Glutamatergic neuron (in vitro differentiated cells): ENCODE data around the gene CSPG4. TPM values are rescaled to one million over a fixed set of nuclear protein-coding genes. Genes with fewer than 3 reads are reported as not detected.

Experiments used
- DNase-seq: peaks from one replicate; pipeline ENCODE4 v3.0.0; 2022
- H3K27ac Mint-ChIP-seq: one replicate; pipeline ENCODE4 v1.8.0; 2020; ENCODE audit warnings: mild to moderate bottlenecking, mixed read lengths, inconsistent platforms; ENCODE audit not compliant: unreplicated experiment
- H3K27me3 Mint-ChIP-seq: one replicate; pipeline ENCODE4 v1.8.0; 2020; ENCODE audit warnings: mild to moderate bottlenecking, moderate library complexity, mixed read lengths, inconsistent platforms; ENCODE audit not compliant: unreplicated experiment
- H3K36me3 Mint-ChIP-seq: one replicate; pipeline ENCODE4 v1.8.0; 2020; ENCODE audit warnings: mild to moderate bottlenecking, mixed read lengths, inconsistent platforms; ENCODE audit not compliant: unreplicated experiment
- H3K4me1 Mint-ChIP-seq: one replicate; pipeline ENCODE4 v1.8.0; 2020; ENCODE audit warnings: mild to moderate bottlenecking, low read depth, mixed read lengths, inconsistent platforms; ENCODE audit not compliant: unreplicated experiment
- H3K4me3 Mint-ChIP-seq: one replicate; pipeline ENCODE4 v1.8.0; 2020; ENCODE audit warnings: mild to moderate bottlenecking, mixed read lengths, inconsistent platforms; ENCODE audit not compliant: unreplicated experiment
- H3K9me3 Mint-ChIP-seq: one replicate; pipeline ENCODE4 v1.8.0; 2020; ENCODE audit warnings: mild to moderate bottlenecking, moderate library complexity, mixed read lengths, inconsistent platforms; ENCODE audit not compliant: unreplicated experiment
- total RNA-seq: library from RNA; stranded (reverse); fragmentation: NEBNext Ultra II Directional; extraction: Animal tissue kit (Norgen Biotek cat#: 25700); gene quantifications from one replicate; pipeline ENCODE4 v1.2.1, GENCODE V29; 2021; ENCODE audit not compliant: unreplicated experiment
- TF ChIP-seq, protein P1 (sequence below): fragments of 200-600 bp; sonication (generic); IDR thresholded peaks from one replicate; pipeline ENCODE4 v1.5.0; 2021; ENCODE audit not compliant: partially characterized antibody, unreplicated experiment

Gene CSPG4
- total RNA-seq, 1 donor from 2014 or later = 1.1 TPM

DNA sequence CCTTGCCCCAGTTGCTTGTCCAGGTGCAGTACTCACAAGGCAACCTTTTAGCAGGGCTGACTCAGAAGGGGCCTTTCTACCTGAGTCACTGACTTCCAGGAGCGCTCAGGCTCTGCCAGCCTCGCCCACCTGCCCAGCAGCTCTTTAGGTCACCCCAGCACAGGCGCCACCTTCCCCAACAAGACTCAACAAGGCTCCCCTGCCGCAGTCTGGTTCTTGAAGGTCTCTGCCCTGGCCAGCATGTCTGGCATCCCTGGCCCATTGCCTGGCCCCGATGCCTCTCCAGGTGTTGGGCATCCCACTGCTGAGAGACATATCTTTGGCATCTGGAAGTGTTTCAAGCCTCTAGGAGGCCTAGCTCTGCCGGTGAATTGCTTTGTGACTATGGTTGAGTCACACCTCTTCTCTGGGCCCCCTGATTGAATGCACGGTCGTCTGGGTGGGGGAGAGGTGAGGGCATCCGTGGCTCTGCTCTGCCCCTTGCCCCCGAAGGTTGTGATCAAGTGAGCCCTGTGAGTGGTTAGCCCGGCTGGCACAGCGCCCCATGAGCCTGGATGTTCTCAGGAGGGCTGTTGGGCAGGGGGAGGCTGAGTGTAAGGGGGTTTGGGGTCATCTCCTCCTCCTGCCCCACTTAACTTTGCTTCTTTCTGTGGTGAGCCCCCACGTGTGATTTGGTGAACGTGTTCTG, 43.3 kb downstream of the CSPG4 start:
- Mint-ChIP-seq H3K4me3 (no peak overlapping the region), H3K4me1 (peaks cover 13% of the 10 kb centered on the region), H3K36me3 (no peaks in the 10 kb centered on the region), H3K9me3 (peaks cover 2% of the 10 kb centered on the region), H3K27me3 (peaks cover 1% of the 10 kb centered on the region), H3K27ac (no peak overlapping the region)
- TF ChIP-seq, protein P1, sequence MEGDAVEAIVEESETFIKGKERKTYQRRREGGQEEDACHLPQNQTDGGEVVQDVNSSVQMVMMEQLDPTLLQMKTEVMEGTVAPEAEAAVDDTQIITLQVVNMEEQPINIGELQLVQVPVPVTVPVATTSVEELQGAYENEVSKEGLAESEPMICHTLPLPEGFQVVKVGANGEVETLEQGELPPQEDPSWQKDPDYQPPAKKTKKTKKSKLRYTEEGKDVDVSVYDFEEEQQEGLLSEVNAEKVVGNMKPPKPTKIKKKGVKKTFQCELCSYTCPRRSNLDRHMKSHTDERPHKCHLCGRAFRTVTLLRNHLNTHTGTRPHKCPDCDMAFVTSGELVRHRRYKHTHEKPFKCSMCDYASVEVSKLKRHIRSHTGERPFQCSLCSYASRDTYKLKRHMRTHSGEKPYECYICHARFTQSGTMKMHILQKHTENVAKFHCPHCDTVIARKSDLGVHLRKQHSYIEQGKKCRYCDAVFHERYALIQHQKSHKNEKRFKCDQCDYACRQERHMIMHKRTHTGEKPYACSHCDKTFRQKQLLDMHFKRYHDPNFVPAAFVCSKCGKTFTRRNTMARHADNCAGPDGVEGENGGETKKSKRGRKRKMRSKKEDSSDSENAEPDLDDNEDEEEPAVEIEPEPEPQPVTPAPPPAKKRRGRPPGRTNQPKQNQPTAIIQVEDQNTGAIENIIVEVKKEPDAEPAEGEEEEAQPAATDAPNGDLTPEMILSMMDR = no peak
- no peak for DNase-seq

DNA sequence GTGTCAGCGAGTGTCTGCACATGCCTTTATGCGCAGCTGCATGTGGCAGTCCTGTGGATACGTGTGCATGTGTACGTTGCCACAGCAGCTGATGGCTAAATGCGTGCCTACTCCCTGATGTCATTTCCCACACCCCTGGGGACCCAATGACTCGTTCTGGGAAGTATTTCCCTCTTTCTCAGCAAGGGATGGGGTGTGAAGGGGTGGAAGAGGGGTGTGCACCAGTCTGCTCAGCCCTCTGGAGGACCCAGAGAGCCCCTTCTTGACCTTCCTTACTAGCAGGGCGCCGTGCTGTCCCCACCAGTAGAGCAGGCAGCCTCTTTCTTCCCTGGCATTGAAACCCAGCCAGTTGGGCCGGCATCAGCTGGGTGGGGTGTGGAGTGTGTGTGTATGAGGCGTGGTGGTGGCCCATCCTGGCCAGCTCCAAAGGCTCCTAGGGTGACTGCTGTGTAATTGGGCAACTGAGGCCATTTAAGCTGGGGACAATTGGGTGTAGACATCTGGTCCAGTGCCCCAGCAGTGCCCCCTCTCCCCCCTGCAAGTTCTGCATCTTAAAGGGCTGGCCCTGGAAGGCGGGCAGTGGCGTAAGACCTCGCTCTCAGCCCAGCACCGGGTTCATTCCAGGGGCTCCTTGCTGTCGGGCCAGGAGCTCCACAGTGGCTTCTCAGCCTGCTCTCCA, 45.7 kb downstream of the CSPG4 start:
- H3K4me3 Mint-ChIP-seq = no peak overlapping the region
- TF ChIP-seq, protein P1 = no peak
- H3K9me3 Mint-ChIP-seq = peaks cover 4% of the 10 kb centered on the region
- H3K27me3 Mint-ChIP-seq = peaks cover 3% of the 10 kb centered on the region
- DNase-seq = peak; percentile 52
- no peak overlapping the region for H3K27ac Mint-ChIP-seq
- peaks cover 20% of the 10 kb centered on the region for H3K4me1 Mint-ChIP-seq
- H3K36me3 Mint-ChIP-seq = no peaks in the 10 kb centered on the region

DNA sequence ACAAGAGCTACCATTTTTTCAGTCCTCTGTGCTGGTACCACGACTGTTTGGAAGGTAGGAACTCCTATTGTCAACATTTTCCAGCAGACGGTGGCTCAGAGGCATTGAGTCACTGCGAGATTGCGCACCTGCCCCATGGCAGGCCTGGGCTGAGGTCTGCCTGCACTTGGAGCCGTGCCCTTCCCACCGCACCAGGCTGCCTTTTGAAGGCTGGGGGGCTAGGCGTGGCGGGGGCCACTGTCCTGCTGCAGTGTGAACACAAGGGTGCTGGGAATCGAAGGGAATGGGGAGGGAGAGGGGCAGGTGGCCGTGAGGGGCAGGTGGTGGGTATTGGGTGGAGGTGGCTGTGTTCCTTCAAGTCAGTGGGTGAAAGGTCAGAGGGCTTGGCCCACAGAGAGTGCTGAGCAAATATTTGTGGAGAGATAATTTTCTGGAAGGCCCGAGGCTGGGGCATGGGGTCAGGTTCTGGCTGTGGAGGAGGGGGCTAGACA, 48.7 kb downstream of the CSPG4 start:
- Mint-ChIP-seq H3K4me3 (no peak overlapping the region), H3K27me3 (peaks cover 3% of the 10 kb centered on the region), H3K36me3 (no peaks in the 10 kb centered on the region), H3K9me3 (peaks cover 11% of the 10 kb centered on the region), H3K27ac (no peak overlapping the region), H3K4me1 (peaks cover 39% of the 10 kb centered on the region)
- DNase-seq = no peak
- TF ChIP-seq, protein P1 = no peak

DNA sequence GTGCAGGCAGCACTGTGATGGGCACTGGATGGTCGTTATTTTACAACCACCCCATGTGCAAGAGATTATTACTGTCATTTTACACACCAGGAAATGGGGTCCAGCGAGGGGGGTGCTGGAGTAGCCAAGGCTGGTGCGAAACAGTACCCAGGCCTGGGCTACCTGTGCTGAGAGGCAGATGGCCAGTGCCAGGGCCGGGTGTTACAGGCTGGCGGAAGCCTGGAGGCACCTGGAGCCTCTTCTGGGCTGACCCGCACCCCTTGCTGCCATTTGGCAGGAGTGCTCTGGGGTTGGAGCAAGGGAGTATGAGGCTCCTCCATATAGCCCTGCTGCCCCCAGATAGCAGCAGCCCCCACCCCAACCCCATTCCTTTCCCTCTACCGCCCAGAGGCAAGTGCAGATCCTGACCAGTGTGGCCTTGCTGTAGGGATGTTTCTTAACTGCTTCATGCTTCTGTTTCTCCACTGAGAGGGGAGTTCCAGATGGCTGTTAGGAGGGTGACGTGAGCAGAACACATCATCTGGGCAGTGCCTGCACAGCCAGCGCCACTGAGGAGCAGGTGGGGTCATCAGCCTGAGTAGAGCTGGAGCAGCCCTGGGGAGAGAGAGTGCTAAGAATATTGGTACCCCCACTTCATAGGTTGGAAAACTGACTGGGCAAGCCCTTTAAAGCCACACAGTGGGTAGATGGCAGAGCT, 49.7 kb downstream of the CSPG4 start:
- peaks cover 3% of the 10 kb centered on the region for H3K27me3 Mint-ChIP-seq
- no peaks in the 10 kb centered on the region for H3K36me3 Mint-ChIP-seq
- H3K4me3 Mint-ChIP-seq = no peak overlapping the region
- H3K9me3 Mint-ChIP-seq = peaks cover 13% of the 10 kb centered on the region
- TF ChIP-seq, protein P1 = no peak
- DNase-seq = no peak
- peaks cover 44% of the 10 kb centered on the region for H3K4me1 Mint-ChIP-seq
- H3K27ac Mint-ChIP-seq = peak overlapping the region; percentile 70
